Measurements from ENCODE around the gene NELL1. TPM values are rescaled to one million over a fixed set of nuclear protein-coding genes. Genes with fewer than 3 reads are reported as not detected.

NELL1 gene
- total RNA-seq, 1 experiment from 2014 or later = not detected

DNA sequence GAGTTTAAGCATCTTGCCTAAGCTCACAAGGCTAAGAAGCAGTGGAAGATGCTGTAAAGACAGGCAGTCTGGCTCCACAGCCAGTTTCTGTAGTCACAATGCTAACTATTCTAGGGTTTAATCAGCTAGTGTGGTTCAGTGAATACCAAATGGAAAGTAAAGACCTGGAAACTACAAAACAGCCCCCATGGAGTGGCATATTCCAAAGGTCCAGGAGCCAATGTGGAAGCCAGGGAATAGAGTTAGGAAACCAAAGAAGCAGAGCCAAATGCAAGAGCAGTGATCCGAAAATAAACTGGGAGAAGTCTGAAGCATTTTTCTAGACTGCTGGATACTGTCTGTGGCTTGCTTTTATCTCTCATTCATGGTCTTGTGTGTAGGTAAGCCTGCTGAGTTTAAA, 792.3 kb downstream of the NELL1 start:
- H3K9me3 ChIP-seq (ENCODE audit: control insufficient read depth, insufficient read depth, low read depth, low read length) = no peaks in the 10 kb centered on the region
- no peaks in the 10 kb centered on the region for H3K27me3 ChIP-seq (ENCODE audit: control insufficient read depth, insufficient read depth, low read length)
- CTCF ChIA-PET = no interaction called here
- TF ChIP-seq, protein P1, sequence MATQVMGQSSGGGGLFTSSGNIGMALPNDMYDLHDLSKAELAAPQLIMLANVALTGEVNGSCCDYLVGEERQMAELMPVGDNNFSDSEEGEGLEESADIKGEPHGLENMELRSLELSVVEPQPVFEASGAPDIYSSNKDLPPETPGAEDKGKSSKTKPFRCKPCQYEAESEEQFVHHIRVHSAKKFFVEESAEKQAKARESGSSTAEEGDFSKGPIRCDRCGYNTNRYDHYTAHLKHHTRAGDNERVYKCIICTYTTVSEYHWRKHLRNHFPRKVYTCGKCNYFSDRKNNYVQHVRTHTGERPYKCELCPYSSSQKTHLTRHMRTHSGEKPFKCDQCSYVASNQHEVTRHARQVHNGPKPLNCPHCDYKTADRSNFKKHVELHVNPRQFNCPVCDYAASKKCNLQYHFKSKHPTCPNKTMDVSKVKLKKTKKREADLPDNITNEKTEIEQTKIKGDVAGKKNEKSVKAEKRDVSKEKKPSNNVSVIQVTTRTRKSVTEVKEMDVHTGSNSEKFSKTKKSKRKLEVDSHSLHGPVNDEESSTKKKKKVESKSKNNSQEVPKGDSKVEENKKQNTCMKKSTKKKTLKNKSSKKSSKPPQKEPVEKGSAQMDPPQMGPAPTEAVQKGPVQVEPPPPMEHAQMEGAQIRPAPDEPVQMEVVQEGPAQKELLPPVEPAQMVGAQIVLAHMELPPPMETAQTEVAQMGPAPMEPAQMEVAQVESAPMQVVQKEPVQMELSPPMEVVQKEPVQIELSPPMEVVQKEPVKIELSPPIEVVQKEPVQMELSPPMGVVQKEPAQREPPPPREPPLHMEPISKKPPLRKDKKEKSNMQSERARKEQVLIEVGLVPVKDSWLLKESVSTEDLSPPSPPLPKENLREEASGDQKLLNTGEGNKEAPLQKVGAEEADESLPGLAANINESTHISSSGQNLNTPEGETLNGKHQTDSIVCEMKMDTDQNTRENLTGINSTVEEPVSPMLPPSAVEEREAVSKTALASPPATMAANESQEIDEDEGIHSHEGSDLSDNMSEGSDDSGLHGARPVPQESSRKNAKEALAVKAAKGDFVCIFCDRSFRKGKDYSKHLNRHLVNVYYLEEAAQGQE (IDR thresholded peaks at IDR 0.05; ENCODE audit: insufficient read depth in 1 of 2, low read depth in 2 of 2, low read length in 1 of 2) = no peak
- no peak for TF ChIP-seq SIN3A (IDR thresholded peaks at IDR 0.05; ENCODE audit: borderline replicate concordance, insufficient read depth, low read depth, low read length)
- TF ChIP-seq, protein P2, sequence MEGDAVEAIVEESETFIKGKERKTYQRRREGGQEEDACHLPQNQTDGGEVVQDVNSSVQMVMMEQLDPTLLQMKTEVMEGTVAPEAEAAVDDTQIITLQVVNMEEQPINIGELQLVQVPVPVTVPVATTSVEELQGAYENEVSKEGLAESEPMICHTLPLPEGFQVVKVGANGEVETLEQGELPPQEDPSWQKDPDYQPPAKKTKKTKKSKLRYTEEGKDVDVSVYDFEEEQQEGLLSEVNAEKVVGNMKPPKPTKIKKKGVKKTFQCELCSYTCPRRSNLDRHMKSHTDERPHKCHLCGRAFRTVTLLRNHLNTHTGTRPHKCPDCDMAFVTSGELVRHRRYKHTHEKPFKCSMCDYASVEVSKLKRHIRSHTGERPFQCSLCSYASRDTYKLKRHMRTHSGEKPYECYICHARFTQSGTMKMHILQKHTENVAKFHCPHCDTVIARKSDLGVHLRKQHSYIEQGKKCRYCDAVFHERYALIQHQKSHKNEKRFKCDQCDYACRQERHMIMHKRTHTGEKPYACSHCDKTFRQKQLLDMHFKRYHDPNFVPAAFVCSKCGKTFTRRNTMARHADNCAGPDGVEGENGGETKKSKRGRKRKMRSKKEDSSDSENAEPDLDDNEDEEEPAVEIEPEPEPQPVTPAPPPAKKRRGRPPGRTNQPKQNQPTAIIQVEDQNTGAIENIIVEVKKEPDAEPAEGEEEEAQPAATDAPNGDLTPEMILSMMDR (IDR thresholded peaks at IDR 0.05) = no peak
- TF ChIP-seq TCF7L2 (IDR thresholded peaks at IDR 0.05; ENCODE audit: low read depth, low read length) = no peak
- no peak for TF ChIP-seq POLR2AphosphoS5 (IDR thresholded peaks at IDR 0.05; ENCODE audit: low read depth, low read length)
- DNase-seq (ENCODE audit: low read depth, low spot score) = no peak
- no peak overlapping the region for H3K4me3 ChIP-seq (ENCODE audit: low read depth in 2 of 2, low read length in 2 of 2)
- no peaks in the 10 kb centered on the region for H3K4me1 ChIP-seq (ENCODE audit: control insufficient read depth, insufficient read depth, low read length)
- intact Hi-C loops (cut with micrococcal nuclease; ENCODE audit: unreplicated experiment) (no loop called here), in situ Hi-C loops (cut with HindIII; ENCODE audit: low pct_unique_long_range_greater_than_20kb, low sequenced_read_pairs) (no loop called here)
- no peak for ATAC-seq
- BruUV-seq (replicated peaks) = no TSS peak
- POLR2A ChIA-PET = no interaction called here
- no peak overlapping the region for H3K27ac ChIP-seq (ENCODE audit: low read length)
- H3K36me3 ChIP-seq (ENCODE audit: control insufficient read depth, insufficient read depth, low read length) = no peaks in the 10 kb centered on the region

DNA sequence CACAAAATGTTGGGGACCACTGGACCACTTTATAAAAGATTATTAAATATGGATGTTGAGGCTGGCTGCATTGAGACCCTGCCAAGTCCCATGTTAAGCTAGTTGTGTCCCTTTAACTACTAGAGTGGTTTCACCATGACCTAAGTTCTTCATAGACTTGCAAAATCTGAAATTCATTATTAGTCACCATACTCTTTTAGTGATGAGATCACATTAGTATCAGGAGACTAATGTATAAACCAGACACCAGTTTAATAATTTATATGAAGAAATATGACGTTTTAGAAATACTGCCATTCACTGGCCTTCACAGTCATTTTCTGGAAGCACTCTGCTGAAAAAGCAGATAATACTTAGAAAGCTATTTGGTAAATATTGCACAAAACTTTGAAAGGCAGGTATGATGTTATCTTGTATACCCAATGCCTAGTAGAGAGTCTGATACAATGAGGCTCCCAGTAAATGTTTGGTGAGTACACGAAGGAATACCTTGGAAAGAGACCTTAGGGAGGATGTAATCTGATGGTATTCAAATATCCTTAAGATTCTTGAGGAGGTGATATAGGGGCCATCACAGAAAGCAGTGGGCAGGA, 795.3 kb downstream of the NELL1 start:
- Histone ChIP-seq H3K27me3 (ENCODE audit: control insufficient read depth, insufficient read depth, low read length) (no peaks in the 10 kb centered on the region), H3K27ac (ENCODE audit: low read length) (no peak overlapping the region), H3K9me3 (ENCODE audit: control insufficient read depth, insufficient read depth, low read depth, low read length) (no peaks in the 10 kb centered on the region), H3K4me3 (ENCODE audit: low read depth in 2 of 2, low read length in 2 of 2) (no peak overlapping the region), H3K4me1 (ENCODE audit: control insufficient read depth, insufficient read depth, low read length) (no peaks in the 10 kb centered on the region), H3K36me3 (ENCODE audit: control insufficient read depth, insufficient read depth, low read length) (no peaks in the 10 kb centered on the region)
- ChIA-PET CTCF (no interaction called here), POLR2A (no interaction called here)
- no peak for DNase-seq (ENCODE audit: low read depth, low spot score)
- in situ Hi-C loops (cut with HindIII; ENCODE audit: low pct_unique_long_range_greater_than_20kb, low sequenced_read_pairs) = no loop called here
- no TSS peak for BruUV-seq (replicated peaks)
- no peak for ATAC-seq
- intact Hi-C loops (cut with micrococcal nuclease; ENCODE audit: unreplicated experiment) = no loop called here
- TF ChIP-seq POLR2AphosphoS5 (IDR thresholded peaks at IDR 0.05; ENCODE audit: low read depth, low read length) (no peak), TCF7L2 (IDR thresholded peaks at IDR 0.05; ENCODE audit: low read depth, low read length) (no peak)
- TF ChIP-seq, protein P2 (IDR thresholded peaks at IDR 0.05) = no peak
- TF ChIP-seq, protein P1 (IDR thresholded peaks at IDR 0.05; ENCODE audit: insufficient read depth in 1 of 2, low read depth in 2 of 2, low read length in 1 of 2) = no peak
